Esophagus squamous epithelium (tissue), 5 donors: ENCODE data around the gene PUM1. TPM values are rescaled to one million over a fixed set of nuclear protein-coding genes. Genes with fewer than 3 reads are reported as not detected.
"Not testable (repeated sequence)": the region's sequence is repeated elsewhere in the genome, so short reads cannot be mapped to it uniquely, and the experiment has no call there.

ENCODE experiments used
- DNase-seq: peaks from one replicate; lab custom pipeline; 2025; lab: John Stamatoyannopoulos, UW
- H3K27ac ChIP-seq, 4 donors: fragments of 200-600 bp; sonication (generic); one replicate each; pipeline ENCODE4 v1.5.1; 2016 to 2019; ENCODE audit warnings: mild to moderate bottlenecking in 1 of 4
- H3K27me3 ChIP-seq, 4 donors: fragments of 200-600 bp; sonication (generic); 1 replicate in 3 of 4; 2 replicates in 1 of 4; pipeline versions ENCODE4 v1.5.1 to v1.6.0; 2017 to 2021; ENCODE audit warnings: antibody characterized with exemption in 1 of 4
- H3K36me3 ChIP-seq, 3 donors: fragments of 200-600 bp; sonication (generic); one replicate each; pipeline ENCODE4 v1.5.1; 2016 to 2019
- H3K4me1 ChIP-seq, 3 donors: fragments of 200-600 bp; sonication (generic); one replicate each; pipeline ENCODE4 v1.5.1; 2017 to 2019
- H3K4me3 ChIP-seq, 4 donors: fragments of 200-600 bp; sonication (generic); 1 replicate in 3 of 4; 2 replicates in 1 of 4; pipeline ENCODE4 v1.5.1; 2016 to 2019; ENCODE audit warnings: mild to moderate bottlenecking in 2 of 4, moderate library complexity in 1 of 4
- H3K9me3 ChIP-seq, 3 donors: fragments of 200-600 bp; sonication (generic); one replicate each; pipeline ENCODE4 v1.5.1; 2016 to 2019
- CTCF ChIP-seq, 6 experiments: fragments of 450-650 bp in 4 of 6; fragments of 200-600 bp in 2 of 6; sonication (generic) in 2 of 6; IDR thresholded peaks; one replicate each; pipeline ENCODE4 v1.5.1; 2016 to 2019; ENCODE audit warnings: antibody characterized with exemption in 6 of 6, mild to moderate bottlenecking in 4 of 6, moderate library complexity in 4 of 6
- POLR2A ChIP-seq, 4 donors: fragments of 450-650 bp; IDR thresholded peaks; one replicate each; pipeline ENCODE4 v1.6.1; 2017; ENCODE audit warnings: antibody characterized with exemption in 4 of 4, mild to moderate bottlenecking in 4 of 4, moderate library complexity in 3 of 4
- WGBS, 2 donors: methylation state at CpG; one replicate each; pipeline ENCODE4 v1.1.5; 2018; 5-methylcytosine and 5-hydroxymethylcytosine counted together
- intact Hi-C: fragments of 100-400 bp; cut with DNase I; formaldehyde crosslinking; loops from one replicate; pipeline ENCODE4 v1.15.0; 2022
- total RNA-seq, 4 donors: library from RNA; depleted of rRNA; stranded (reverse); fragments of >200 nt; gene quantifications; one replicate each; pipeline ENCODE4 v1.1.0, GENCODE V29; 2016
- donor health status: DM: yes; HTN: yes; CAD: no.

The PUM1 gene
- total RNA-seq, 4 donors from 2014 or later = 41.6 to 88.1 (median 53.9) TPM

- peak overlapping the region; percentile 44 to 79 (median 76) for H3K4me3 ChIP-seq
These were observed 1.9 kb downstream of the PUM1 start for GRCh38 chr1:31063631-31064030.

GRCh38 chr1:31062867-31063380 lies 2.6 kb downstream of the PUM1 start:
- Histone ChIP-seq H3K4me3 (peak overlapping the region in 3 of 4 donors; percentile 76 to 79 (median 77)), H3K36me3 (peaks cover 8 to 22% (median 10%) of the 10 kb centered on the region in 3 donors), H3K27ac (peak overlapping the region in 3 of 4 donors; percentile 88 to 98 (median 97)), H3K4me1 (peaks cover 0 to 65% (median 29%) of the 10 kb centered on the region in 3 donors), H3K9me3 (no peaks in the 10 kb centered on the region), H3K27me3 (no peaks in the 10 kb centered on the region)
- no peak for DNase-seq
- intact Hi-C loops = no loop called here
- WGBS, 2 donors = 43 to 50% methylated on average over 4 of the region's 4 CpGs
- no peak for TF ChIP-seq CTCF (IDR thresholded peaks at IDR 0.05)
- no peak for TF ChIP-seq POLR2A (IDR thresholded peaks at IDR 0.05)

More at GRCh38 chr1:31063631-31064030, 1.9 kb downstream of the PUM1 start:
- no peak for DNase-seq
- WGBS, 2 donors = 3 to 7% methylated on average over 4 of the region's 4 CpGs
- H3K27me3 ChIP-seq = no peaks in the 10 kb centered on the region
- H3K9me3 ChIP-seq = no peaks in the 10 kb centered on the region
- peak overlapping the region; percentile 88 to 98 (median 95) for H3K27ac ChIP-seq
- peaks cover 0 to 58% (median 29%) of the 10 kb centered on the region in 3 donors for H3K4me1 ChIP-seq
- TF ChIP-seq CTCF (IDR thresholded peaks at IDR 0.05) (no peak), POLR2A (IDR thresholded peaks at IDR 0.05) (no peak)
- intact Hi-C loops = no loop called here
- peaks cover 2 to 15% (median 6%) of the 10 kb centered on the region in 3 donors for H3K36me3 ChIP-seq

GRCh38 chr1:31062162-31062866 lies 3.2 kb downstream of the PUM1 start:
- H3K4me1 ChIP-seq = peaks cover 0 to 70% (median 29%) of the 10 kb centered on the region in 3 donors
- peak overlapping the region in 2 of 4 donors; percentile 97 to 98 for H3K27ac ChIP-seq
- intact Hi-C loops, DNase-seq, H3K9me3 ChIP-seq, H3K27me3 ChIP-seq: not testable (repeated sequence)
- H3K36me3 ChIP-seq = peaks cover 8 to 28% (median 10%) of the 10 kb centered on the region in 3 donors
- 51 to 57% methylated on average over 14 of the region's 14 CpGs for WGBS, 2 donors
- peak overlapping the region in 2 of 4 donors; percentile 76 to 79 for H3K4me3 ChIP-seq

GRCh38 chr1:31058012-31058411 lies 7.5 kb downstream of the PUM1 start:
- 85 to 91% methylated on average over 4 of the region's 4 CpGs for whole genome bisulfite sequencing, 2 donors

GRCh38 chr1:31055953-31056352 lies 9.6 kb downstream of the PUM1 start:
- no peaks in the 10 kb centered on the region for H3K9me3 ChIP-seq
- H3K27me3 ChIP-seq = no peaks in the 10 kb centered on the region
- no peak for TF ChIP-seq POLR2A (IDR thresholded peaks at IDR 0.05)
- no peak for TF ChIP-seq CTCF (IDR thresholded peaks at IDR 0.05)
- no peak overlapping the region for H3K4me3 ChIP-seq
- peaks cover 0 to 94% (median 19%) of the 10 kb centered on the region in 3 donors for H3K4me1 ChIP-seq
- H3K27ac ChIP-seq = peak overlapping the region in 1 of 4 donors; percentile 3
- 100% methylated on average over 1 of the region's 1 CpG for WGBS, 2 donors
- peaks cover 10 to 73% (median 11%) of the 10 kb centered on the region in 3 donors for H3K36me3 ChIP-seq
- intact Hi-C loops = no loop called here
- DNase-seq = no peak

More at GRCh38 chr1:31058012-31058411, 7.5 kb downstream of the PUM1 start:
- no peak for DNase-seq
- Histone ChIP-seq H3K27ac (no peak overlapping the region), H3K36me3 (peaks cover 10 to 68% (median 11%) of the 10 kb centered on the region in 3 donors), H3K4me3 (no peak overlapping the region), H3K9me3 (no peaks in the 10 kb centered on the region), H3K4me1 (peaks cover 0 to 95% (median 39%) of the 10 kb centered on the region in 3 donors), H3K27me3 (no peaks in the 10 kb centered on the region)
- intact Hi-C loops = no loop called here
- TF ChIP-seq CTCF (IDR thresholded peaks at IDR 0.05) (no peak), POLR2A (IDR thresholded peaks at IDR 0.05) (no peak)
